NCI-H128 (cell line): ENCODE results near the gene SUDS3.
"Not testable (repeated sequence)": the region's sequence is repeated elsewhere in the genome, so short reads cannot be mapped to it uniquely, and the experiment has no call there.

Source experiments
- DNase-seq: peaks from one replicate; lab custom pipeline; 2025; ENCODE audit not compliant: unreplicated experiment; lab: John Stamatoyannopoulos, UW

Gene SUDS3

GRCh38 chr12:118391424-118391823 lies 15.1 kb downstream of the SUDS3 start:
- DNase-seq: no peak

- DNase-seq: no peak
Observed at GRCh38 chr12:118391836-118392235, 15.5 kb downstream of the SUDS3 start.

GRCh38 chr12:118397708-118398440 lies 21.5 kb downstream of the SUDS3 start:
- DNase-seq: no peak

- no peak for DNase-seq
Observed at GRCh38 chr12:118398524-118398923, 22.2 kb downstream of the SUDS3 start.

- DNase-seq: no peak
Observed at GRCh38 chr12:118398940-118399339, 22.6 kb downstream of the SUDS3 start.

GRCh38 chr12:118402251-118402650 lies 25.9 kb downstream of the SUDS3 start:
- no peak for DNase-seq

GRCh38 chr12:118404876-118405521 lies 28.6 kb downstream of the SUDS3 start:
- peak; percentile 25 for DNase-seq

GRCh38 chr12:118408241-118408640 lies 31.9 kb downstream of the SUDS3 start:
- not testable (repeated sequence) for DNase-seq

- DNase-seq: no peak
Observed at GRCh38 chr12:118409834-118410233, 33.5 kb downstream of the SUDS3 start.

GRCh38 chr12:118417942-118418341 lies 41.6 kb downstream of the SUDS3 start:
- no peak for DNase-seq

GRCh38 chr12:118418385-118419057 lies 42.2 kb downstream of the SUDS3 start:
- DNase-seq: no peak

- no peak for DNase-seq
Observed at GRCh38 chr12:118420673-118421072, 44.3 kb downstream of the SUDS3 start.

- no peak for DNase-seq
Observed at GRCh38 chr12:118424884-118425283, 48.5 kb downstream of the SUDS3 start.

- DNase-seq: no peak
Observed at GRCh38 chr12:118425364-118425763, 49.0 kb downstream of the SUDS3 start.

GRCh38 chr12:118427819-118428218 lies 51.5 kb downstream of the SUDS3 start:
- no peak for DNase-seq

- DNase-seq: no peak
Observed at GRCh38 chr12:118428643-118429042, 52.3 kb downstream of the SUDS3 start.

GRCh38 chr12:118429688-118430383 lies 53.5 kb downstream of the SUDS3 start:
- DNase-seq: no peak

GRCh38 chr12:118430516-118430915 lies 54.2 kb downstream of the SUDS3 start:
- DNase-seq: no peak

- DNase-seq: no peak
Observed at GRCh38 chr12:118432812-118433545, 56.6 kb downstream of the SUDS3 start.

GRCh38 chr12:118436002-118436730 lies 59.8 kb downstream of the SUDS3 start:
- no peak for DNase-seq
